ENCODE measurements around the gene PARD3.

- TF ChIP-seq, protein P1, sequence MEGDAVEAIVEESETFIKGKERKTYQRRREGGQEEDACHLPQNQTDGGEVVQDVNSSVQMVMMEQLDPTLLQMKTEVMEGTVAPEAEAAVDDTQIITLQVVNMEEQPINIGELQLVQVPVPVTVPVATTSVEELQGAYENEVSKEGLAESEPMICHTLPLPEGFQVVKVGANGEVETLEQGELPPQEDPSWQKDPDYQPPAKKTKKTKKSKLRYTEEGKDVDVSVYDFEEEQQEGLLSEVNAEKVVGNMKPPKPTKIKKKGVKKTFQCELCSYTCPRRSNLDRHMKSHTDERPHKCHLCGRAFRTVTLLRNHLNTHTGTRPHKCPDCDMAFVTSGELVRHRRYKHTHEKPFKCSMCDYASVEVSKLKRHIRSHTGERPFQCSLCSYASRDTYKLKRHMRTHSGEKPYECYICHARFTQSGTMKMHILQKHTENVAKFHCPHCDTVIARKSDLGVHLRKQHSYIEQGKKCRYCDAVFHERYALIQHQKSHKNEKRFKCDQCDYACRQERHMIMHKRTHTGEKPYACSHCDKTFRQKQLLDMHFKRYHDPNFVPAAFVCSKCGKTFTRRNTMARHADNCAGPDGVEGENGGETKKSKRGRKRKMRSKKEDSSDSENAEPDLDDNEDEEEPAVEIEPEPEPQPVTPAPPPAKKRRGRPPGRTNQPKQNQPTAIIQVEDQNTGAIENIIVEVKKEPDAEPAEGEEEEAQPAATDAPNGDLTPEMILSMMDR (conservative IDR thresholded peaks at IDR 0.05 in 1 of 2, IDR thresholded peaks at IDR 0.05 in 1 of 2; ENCODE audit: low read depth in 1 of 2, low read length in 2 of 2), result no peak
- TF ChIP-seq EZH2 (IDR thresholded peaks at IDR 0.05; ENCODE audit: low read length, missing control alignments), result no peak
These were observed 428.2 kb downstream of the PARD3 start for GRCh38 chr10:34386921-34387320.

All from fibroblast of lung (primary cell).